ENCODE results near the gene TP63. TPM values are rescaled to one million over a fixed set of nuclear protein-coding genes. Genes with fewer than 3 reads are reported as not detected.

The TP63 gene
- total RNA-seq, 1 donor from 2014 or later: 2.9 TPM

DNA sequence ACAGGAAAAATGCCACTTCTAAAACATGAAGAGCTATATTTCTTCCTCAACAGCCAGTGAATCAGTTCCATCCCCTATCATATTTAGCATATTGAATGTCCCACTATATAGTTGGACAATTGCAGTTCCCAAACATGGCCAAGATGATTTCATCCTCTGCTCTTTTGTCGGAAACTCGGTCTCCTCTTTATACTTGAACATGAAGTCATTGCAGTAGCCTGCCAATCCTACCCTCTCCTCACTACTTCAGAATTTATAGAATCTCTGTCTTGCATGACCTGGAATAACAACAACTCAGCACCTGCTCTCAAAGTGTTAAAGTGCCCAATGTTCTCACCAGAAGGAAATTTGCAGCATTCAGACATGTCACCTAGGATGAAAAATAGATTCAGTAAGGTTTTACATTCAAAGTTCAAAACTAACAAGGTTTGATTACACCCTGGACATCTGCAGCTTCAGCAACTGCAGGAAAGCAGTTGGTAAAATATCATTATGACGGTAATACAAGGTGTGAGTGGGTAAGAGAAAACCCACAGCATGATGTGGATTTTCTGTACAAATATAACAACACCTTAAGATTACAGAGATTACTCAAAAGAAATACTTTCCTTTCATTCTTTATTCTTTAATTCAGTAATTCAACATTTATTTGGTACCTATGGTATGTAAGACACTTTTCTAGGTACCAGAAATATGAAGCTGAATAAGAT lies 52.5 kb downstream of the TP63 start:
- intact Hi-C loops (cut with micrococcal nuclease): no loop called here

DNA sequence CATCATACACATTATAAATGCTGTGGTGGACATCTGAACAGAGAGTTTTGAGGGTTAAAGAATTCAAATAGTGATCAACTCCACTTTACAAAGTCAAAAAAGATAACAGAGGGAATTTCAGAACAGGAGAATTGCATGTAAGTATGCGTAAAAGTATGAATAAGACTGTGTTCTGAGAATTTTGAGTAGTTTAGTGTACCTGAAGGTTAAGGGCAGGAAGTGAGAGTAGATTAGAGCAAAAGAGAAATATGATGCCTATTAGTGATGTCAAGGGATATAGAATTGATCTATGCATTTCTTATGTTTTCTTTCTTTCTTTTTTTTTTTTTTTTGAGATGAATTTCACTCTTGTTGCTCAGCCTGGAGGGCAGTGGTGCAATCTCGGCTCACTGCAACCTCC lies 53.1 kb downstream of the TP63 start:
- intact Hi-C loops (cut with micrococcal nuclease): no loop called here

DNA sequence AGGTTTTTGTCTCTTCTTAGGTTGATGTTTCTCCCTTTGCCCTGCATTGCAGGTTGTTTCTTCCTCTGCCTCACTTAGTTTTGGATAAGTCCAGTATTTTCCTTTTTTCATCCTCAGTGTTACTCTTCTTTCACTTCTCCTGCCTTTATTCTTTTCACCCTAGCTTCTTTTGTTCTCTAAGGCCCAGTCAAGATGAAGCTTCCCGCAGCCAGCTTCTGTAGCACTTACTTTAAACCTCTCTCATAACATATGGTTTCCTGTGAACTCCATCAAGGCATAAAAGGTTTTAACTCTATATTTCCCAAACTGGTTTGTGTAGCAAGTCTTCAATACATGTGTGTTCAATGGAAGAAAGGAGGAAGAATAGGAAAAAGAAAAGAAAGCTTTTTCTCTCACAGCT lies 54.1 kb downstream of the TP63 start:
- intact Hi-C loops (cut with micrococcal nuclease): no loop called here

DNA sequence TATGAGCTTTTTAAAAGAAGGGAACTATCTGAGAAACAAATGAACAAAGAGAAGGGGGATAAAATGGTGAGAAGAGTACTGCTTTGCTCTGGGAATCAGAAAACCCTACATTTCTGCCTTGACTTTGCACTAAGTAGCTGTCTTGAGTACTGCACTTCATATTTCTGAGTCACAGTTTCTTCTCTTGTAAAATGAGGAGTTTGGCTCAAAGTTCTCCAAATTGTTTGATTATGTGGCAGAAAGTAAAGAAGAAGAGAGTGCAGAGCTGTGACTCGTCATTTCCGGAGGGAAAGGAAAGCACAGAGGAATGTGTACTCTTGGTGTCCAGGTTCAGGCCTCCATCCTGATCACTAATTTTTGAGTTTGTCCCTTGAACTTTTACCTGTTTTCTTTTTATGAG lies 54.7 kb downstream of the TP63 start:
- intact Hi-C loops (cut with micrococcal nuclease): no loop called here

- intact Hi-C loops (cut with micrococcal nuclease): no loop called here
Observed at GRCh38 chr3:189687475-189687874, 56.3 kb downstream of the TP63 start.

DNA sequence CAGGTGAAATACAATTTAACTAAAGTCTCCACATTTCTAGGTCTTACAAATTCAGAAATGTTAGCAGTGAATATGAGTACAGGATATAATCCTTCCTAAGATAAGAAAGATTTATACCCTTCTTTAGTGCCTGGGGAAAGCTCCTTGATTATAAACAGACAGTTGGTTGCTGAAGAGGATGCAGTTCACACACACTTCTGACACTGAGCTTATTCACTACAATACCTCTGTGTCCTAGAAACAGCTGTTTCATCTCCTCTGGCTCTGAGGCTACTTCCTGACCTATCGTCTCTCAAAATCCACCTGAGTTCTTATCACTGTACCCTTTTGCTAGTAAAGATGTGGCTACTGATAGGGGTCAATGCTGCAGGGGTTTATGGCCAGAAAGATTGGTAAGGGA lies 57.1 kb downstream of the TP63 start:
- intact Hi-C loops (cut with micrococcal nuclease): no loop called here

DNA sequence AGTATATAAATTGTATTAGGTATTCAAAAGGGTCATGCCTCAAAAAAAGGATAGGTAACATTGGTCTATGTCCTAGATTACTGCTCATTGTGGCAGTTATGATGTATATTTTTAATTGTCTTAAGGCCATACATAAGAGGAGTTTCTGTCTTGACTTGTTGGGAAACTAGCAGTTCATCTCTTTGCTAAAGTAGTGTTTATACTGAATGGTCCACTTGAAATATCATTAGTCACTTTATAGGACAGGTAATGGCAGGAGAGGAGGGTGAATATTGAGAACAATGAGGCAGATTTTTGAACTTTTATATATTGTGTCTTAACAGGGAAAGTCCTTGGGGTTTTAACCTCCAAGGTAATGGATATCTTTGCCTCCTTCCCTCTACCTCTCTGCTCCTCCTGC lies 58.4 kb downstream of the TP63 start:
- intact Hi-C loops (cut with micrococcal nuclease): no loop called here

DNA sequence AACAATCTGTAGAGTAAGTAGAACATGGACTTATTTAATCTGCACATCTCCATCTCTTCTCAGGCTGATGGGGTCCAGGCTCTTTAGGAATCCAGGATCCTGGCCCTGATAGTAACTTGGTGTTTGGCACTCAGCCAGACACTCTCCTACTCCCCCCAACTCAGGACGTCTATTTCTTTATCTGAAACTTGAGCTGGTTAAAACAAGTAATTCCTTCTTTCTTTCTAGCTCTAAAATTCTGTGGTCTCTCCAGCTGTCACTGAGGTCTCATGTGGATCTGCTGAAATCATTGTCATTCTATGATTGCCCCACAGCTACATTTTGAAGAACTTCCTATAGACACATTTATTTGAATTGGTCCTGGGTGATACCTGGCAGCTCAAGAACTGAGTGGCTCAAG lies 59.0 kb downstream of the TP63 start:
- intact Hi-C loops (cut with micrococcal nuclease): no loop called here

DNA sequence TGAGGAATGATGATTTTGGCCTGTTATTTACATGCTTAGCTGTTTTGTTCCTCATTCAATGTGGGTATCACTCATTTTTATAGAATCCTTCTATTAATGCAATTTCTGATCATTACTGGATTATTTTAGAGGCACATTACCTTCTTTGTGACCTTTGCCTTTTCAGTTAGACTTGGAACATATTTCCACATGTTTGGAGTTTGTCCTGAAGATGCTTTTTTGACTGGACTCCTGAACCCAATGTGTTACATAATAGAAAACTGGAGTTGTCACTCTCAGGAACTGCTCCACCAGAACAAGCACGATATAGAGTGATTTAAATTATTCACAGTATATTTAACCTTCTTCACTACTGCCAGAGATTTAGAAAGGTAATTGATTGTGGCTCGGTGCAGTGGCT lies 59.5 kb downstream of the TP63 start:
- intact Hi-C loops (cut with micrococcal nuclease): no loop called here

- intact Hi-C loops (cut with micrococcal nuclease): no loop called here
Observed at GRCh38 chr3:189695400-189695799, 64.2 kb downstream of the TP63 start.

DNA sequence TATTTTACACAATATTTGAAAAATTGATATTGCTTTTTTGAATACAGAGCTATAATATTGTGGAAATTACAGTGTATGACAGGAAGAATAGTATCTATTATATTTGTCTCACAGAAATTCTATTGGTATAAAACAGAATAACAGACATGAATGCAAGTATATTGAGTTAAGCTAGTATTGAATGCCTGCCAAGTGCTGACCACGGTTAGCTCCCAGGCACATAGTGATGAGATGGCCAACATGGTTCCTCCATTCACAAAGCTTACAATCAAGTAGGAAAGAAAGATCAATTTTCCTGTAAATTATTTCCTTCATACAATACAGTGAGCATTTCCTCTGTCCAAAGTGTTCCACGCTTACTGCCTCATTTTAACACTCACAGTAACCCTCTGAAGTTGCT lies 67.6 kb downstream of the TP63 start:
- intact Hi-C loops (cut with micrococcal nuclease): no loop called here

GRCh38 chr3:189699885-189700284 lies 68.7 kb downstream of the TP63 start:
- intact Hi-C loops (cut with micrococcal nuclease): no loop called here

DNA sequence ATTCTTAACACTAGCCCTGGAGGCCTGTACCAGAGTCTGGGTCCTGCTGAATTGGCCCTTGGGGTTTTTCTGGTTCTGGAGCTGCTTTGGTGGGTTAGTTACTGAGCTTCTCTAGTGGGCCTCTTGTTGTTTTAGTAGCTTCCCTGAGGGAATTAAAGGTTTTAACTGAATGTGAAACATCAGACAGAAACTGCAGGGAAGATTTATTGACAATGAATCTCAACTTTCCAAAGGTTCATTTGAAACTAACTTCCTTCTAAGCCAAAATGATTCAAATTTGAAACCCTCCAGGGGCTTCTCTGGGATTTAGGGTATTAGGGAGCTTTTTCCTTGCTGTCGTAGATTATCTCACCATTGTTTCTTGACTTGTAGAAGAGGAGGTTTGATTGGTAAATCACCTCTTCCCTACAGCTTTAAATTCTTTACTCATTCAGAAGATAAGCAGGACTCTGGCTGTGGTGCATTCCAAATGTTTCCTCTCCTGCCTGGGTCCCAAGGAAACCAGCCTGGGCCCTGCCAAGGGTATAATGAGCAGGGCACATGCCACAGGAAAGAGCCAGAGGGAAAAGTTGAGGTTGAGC lies 71.0 kb downstream of the TP63 start:
- intact Hi-C loops (cut with micrococcal nuclease): no loop called here

- intact Hi-C loops (cut with micrococcal nuclease): no loop called here
Observed at GRCh38 chr3:189703865-189704264, 72.7 kb downstream of the TP63 start.

- intact Hi-C loops (cut with micrococcal nuclease): no loop called here
Observed at GRCh38 chr3:189708375-189708774, 77.2 kb downstream of the TP63 start.

DNA sequence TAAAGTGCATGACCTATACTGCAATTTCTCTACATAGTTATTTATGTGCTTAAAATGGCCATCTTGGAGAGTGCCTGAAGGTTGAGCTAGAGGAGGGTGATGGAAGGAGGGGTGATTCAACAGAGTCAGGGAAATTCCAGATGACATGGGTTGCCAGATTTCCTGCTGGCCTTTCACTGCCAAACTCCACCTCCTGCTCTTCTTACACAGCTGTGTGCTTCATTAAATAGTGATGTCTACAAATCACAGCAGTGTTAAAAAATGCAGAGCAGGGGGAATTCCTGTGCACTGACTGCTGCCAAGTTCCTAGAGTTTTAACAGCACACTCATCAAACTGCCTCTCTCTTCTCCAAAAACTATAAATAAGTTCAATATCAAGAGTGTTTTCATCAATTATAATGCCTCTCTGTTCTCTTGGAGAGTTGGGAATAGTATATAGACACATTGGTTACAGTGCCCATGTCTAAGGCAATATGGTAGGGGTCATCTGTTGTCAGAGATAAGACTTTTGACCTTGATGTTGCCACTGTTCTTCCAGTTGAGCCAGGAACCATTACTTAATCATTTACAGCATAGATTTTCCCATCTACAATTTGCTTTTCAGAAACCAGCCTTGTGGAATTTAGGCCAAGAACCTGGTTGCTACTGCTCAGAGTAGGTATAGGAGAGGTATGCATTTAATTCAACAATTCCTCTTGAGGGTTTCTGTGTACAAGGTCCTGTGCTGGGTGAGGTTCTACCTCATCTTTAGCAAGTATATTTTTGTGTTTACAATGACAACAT lies 79.6 kb downstream of the TP63 start:
- intact Hi-C loops (cut with micrococcal nuclease): no loop called here

DNA sequence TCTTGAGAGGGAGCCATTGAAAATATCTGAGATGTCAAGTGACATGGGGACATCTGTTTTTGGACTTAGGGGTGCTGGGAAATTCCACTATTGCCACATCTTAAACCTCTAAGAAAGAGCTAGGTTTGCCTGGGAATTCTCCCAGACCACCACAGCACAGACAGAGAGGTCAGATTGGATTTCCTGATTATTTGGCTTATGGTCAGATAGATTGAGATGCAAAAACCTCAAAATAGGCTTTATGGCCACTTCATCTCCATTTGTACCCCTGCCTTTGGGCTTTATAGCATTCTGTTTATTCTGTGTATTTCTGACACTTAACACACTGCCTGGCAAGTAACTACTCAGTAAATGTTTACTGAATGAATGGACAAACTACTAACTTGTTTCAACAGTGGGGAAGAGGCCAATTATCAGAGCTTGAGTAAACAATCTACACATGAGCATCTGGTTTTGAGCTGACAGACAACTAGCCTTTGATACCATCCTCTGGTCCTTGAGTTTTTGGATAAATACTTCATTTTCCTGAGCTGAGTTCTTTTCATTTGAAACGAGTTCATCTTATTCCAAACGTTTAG lies 81.8 kb downstream of the TP63 start:
- intact Hi-C loops (cut with micrococcal nuclease): no loop called here

DNA sequence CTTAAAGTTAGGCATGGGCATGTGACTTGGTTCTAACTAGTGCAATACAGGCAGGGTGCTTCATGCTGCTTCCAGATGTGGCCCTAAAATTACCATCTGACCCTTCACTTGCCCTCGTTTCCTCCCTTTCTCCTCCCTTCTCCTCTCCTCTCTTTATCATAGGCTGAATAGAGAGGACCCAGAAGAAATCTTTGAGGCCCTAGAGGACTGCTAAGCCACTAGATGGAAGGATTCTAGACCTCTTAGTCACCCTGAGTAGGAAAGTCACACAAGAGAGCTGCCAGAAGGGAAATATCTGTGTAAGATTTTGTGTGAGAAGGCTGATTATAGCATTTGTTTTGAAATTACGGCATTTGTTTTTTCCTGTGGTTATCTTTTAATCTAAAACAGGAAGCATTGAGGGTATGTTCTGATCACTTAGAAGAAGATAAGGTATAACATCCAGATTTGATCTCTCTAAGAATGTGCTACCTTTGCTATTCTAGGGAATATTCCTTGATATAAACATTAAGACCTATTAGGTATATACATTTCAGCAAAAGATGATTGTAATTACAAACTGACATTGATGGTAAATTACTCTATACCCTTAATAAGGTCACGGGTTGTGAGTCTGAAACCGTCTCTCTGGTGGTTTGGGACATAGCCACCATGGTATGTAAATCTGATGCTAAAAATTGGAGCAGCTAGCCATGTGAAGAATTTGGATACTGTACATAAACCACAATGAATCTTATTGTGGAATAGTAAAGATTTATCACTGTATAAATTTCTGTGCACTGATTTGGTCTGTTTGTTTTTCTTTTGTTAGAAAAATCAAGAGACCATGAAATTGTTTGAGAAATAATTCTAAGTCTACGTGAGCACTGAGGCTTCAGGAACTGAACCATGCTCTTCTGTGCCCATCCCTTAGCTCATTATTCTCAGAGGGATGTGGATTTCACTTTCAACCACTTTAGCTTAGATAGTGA lies 84.1 kb downstream of the TP63 start:
- intact Hi-C loops (cut with micrococcal nuclease): no loop called here

GRCh38 chr3:189718215-189718614 lies 87.0 kb downstream of the TP63 start:
- intact Hi-C loops (cut with micrococcal nuclease): no loop called here

- intact Hi-C loops (cut with micrococcal nuclease): no loop called here
Observed at GRCh38 chr3:189720736-189721417, 89.7 kb downstream of the TP63 start.
